Kidney (tissue), 14 donors: ENCODE measurements around the gene STX8. TPM values are rescaled to one million over a fixed set of nuclear protein-coding genes. Genes with fewer than 3 reads are reported as not detected.
"Not testable (repeated sequence)": the region's sequence is repeated elsewhere in the genome, so short reads cannot be mapped to it uniquely, and the experiment has no call there.

ENCODE experiments used
- DNase-seq, 5 donors: peaks; one replicate each; pipeline ENCODE4 v3.0.0-alpha.2; 2013 to 2020
- FAIRE-seq: peaks from 2 replicates; lab custom pipeline; 2012; peaks lifted over from hg19 to GRCh38; lab: Jason Lieb, UNC
- H3K27ac ChIP-seq, 2 donors: one replicate each; pipeline ENCODE4 v1.7.0; 2013; ENCODE audit warnings: low read depth in 2 of 2, low read length in 2 of 2, inconsistent platforms in 1 of 2
- H3K27me3 ChIP-seq: one replicate; pipeline ENCODE4 v1.7.1; 2013; ENCODE audit warnings: low read length, inconsistent platforms; ENCODE audit not compliant: control insufficient read depth, insufficient read depth
- H3K36me3 ChIP-seq, 3 donors: one replicate each; pipeline versions ENCODE4 v1.7.0 to v1.7.1; 2013; ENCODE audit warnings: low read length in 3 of 3, control low read depth in 1 of 3, inconsistent platforms in 1 of 3; ENCODE audit not compliant: insufficient read depth in 3 of 3, control insufficient read depth in 2 of 3
- H3K4me1 ChIP-seq, 3 donors: one replicate each; pipeline versions ENCODE4 v1.7.0 to v1.7.1; 2013; ENCODE audit warnings: low read length in 3 of 3, inconsistent platforms in 1 of 3, low read depth in 1 of 3; ENCODE audit not compliant: control insufficient read depth in 2 of 3, insufficient read depth in 2 of 3
- H3K4me3 ChIP-seq, 3 donors: one replicate each; pipeline versions ENCODE4 v1.7.0 to v1.8.1; 2013; ENCODE audit warnings: low read length in 3 of 3, control low read depth in 1 of 3, inconsistent platforms in 1 of 3
- H3K9ac ChIP-seq, 3 donors: one replicate each; pipeline versions ENCODE4 v1.7.0 to v1.7.1; 2013; ENCODE audit warnings: low read length in 3 of 3, control low read depth in 1 of 3, inconsistent platforms in 1 of 3
- H3K9me3 ChIP-seq, 3 donors: one replicate each; pipeline versions ENCODE4 v1.7.0 to v1.7.1; 2013; ENCODE audit warnings: low read length in 3 of 3, control low read depth in 1 of 3, inconsistent platforms in 1 of 3; ENCODE audit not compliant: control insufficient read depth in 2 of 3, insufficient read depth in 1 of 3
- CTCF ChIP-seq: IDR thresholded peaks from 3 replicates; pipeline ENCODE4 v1.5.1; 2012; ENCODE audit warnings: mild to moderate bottlenecking, moderate library complexity, borderline replicate concordance; ENCODE audit not compliant: insufficient read depth; ENCODE audit errors: extremely low read depth
- intact Hi-C: fragments of 100-400 bp; cut with DNase I; formaldehyde crosslinking; loops from one replicate; pipeline ENCODE4 v1.11.1; 2022
- polyA plus RNA-seq: library from polyadenylated mRNA; stranded (reverse); fragments of 350-450 nt; fragmentation: Illumina TruSeq; extraction: RNeasy Lipid Tissue Mini Kit (QIAGEN cat#74804); gene quantifications from one replicate; pipeline ENCODE4 v1.2.3, GENCODE V29; 2014; ENCODE audit warnings: low read depth, low replicate concordance; ENCODE audit not compliant: insufficient read depth
- total RNA-seq: library from RNA; stranded (reverse); fragmentation: NEBNext Ultra II Directional; extraction: Animal tissue kit (Norgen Biotek cat#: 25700); gene quantifications from one replicate; pipeline ENCODE4 v1.2.1, GENCODE V29; 2021
- donor health status: control.
- donor health status: control.
- donor health status: control.
- donor health status: control.
- donor health status: control.
- donor health status: DM: yes; HTN: yes; CAD: no.
- donor health status: Normal renal cell carcinoma (clear cell type).

STX8 gene
- total and polyA plus RNA-seq, 2 donors from 2014 or later, result 67.2 to 127 TPM

DNA sequence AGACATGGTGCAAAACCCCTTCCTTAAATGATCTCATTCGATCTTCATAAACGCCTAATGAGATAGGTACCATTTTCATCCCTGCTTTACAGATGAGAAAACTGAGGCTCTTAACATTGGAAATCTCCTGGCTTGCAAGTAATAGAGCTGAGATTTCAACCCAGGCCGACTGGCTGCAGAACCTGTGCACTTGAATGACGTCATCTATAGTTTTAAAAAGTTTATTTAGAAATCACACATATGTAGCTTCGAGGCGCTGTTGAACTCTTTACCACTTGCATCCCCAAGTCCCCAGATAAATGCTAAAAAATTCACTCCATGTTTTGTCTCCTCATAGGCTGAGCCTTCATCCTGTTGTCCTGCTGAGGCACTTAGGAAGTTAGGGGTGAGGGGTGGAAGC, 30.8 kb upstream of the STX8 start:
- no peak overlapping the region for H3K27ac ChIP-seq
- no peaks in the 10 kb centered on the region for H3K36me3 ChIP-seq
- no peaks in the 10 kb centered on the region for H3K9me3 ChIP-seq
- no peak for TF ChIP-seq CTCF
- intact Hi-C loops, result no loop called here
- no peak overlapping the region for H3K4me3 ChIP-seq
- DNase-seq, result no peak
- H3K27me3 ChIP-seq, result no peaks in the 10 kb centered on the region
- no peak overlapping the region for H3K9ac ChIP-seq
- no peaks in the 10 kb centered on the region for H3K4me1 ChIP-seq
- FAIRE-seq, result no peak

GRCh38 chr17:9604583-9604982, 29.0 kb upstream of the STX8 start:
- H3K4me3 ChIP-seq, H3K9me3 ChIP-seq, H3K27me3 ChIP-seq, H3K36me3 ChIP-seq, H3K27ac ChIP-seq, intact Hi-C loops, DNase-seq, FAIRE-seq, H3K9ac ChIP-seq, H3K4me1 ChIP-seq: not testable (repeated sequence)

- DNase-seq (no peak), FAIRE-seq (no peak)
- no peak overlapping the region for H3K9ac ChIP-seq
- H3K4me1 ChIP-seq, result no peaks in the 10 kb centered on the region
- H3K4me3 ChIP-seq, result no peak overlapping the region
- H3K9me3 ChIP-seq, result no peaks in the 10 kb centered on the region
- H3K27me3 ChIP-seq, result no peaks in the 10 kb centered on the region
- H3K36me3 ChIP-seq, result no peaks in the 10 kb centered on the region
- TF ChIP-seq CTCF, result no peak
- intact Hi-C loops, result no loop called here
- H3K27ac ChIP-seq, result no peak overlapping the region
These were observed 23.0 kb upstream of the STX8 start for GRCh38 chr17:9598661-9599060.

DNA sequence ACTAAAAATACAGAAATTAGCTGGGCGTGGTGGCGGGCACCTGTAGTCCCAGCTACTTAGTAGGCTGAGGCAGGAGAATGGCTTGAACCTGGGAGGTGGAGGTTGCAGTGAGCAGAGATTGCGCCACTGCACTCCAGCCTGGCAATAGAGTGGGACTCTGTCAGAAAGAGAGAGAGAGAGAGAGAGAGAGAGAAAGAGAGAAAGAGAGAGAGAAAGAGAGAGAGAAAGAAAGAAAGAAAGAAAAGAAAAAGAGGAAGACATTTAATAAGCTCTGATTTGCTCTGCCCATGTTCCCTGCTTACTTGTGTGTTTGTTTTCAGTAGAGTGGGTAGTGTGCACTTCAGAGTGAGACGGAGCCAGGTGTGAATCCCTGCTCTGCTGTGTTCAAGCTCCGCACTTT, 22.0 kb upstream of the STX8 start:
- H3K27ac ChIP-seq, H3K4me1 ChIP-seq, FAIRE-seq, H3K36me3 ChIP-seq, H3K9ac ChIP-seq, DNase-seq, H3K27me3 ChIP-seq, H3K4me3 ChIP-seq, H3K9me3 ChIP-seq, intact Hi-C loops: not testable (repeated sequence)

DNA sequence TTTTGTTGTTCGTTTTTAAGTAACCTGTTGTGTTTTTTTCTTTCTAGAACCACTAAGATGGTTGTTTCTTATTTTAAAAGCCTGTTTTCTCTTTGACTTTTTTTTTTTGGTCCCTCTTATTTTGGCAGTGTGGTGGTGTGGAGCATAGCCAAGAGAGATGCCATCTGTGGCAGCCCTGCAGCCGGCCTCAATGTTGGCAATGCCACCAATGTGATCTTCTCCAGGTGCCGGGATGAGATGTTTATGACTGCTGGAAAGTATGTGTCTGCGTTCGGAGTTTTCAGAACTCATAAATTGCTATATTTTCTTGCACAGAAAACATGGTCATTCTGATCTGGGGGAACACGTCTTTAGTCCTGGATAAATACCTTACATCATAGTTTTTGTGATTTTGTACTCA, 18.4 kb upstream of the STX8 start:
- Histone ChIP-seq H3K9ac (no peak overlapping the region), H3K27me3 (no peaks in the 10 kb centered on the region), H3K36me3 (no peaks in the 10 kb centered on the region), H3K27ac (no peak overlapping the region), H3K4me1 (no peaks in the 10 kb centered on the region), H3K9me3 (no peaks in the 10 kb centered on the region), H3K4me3 (no peak overlapping the region)
- intact Hi-C loops, result no loop called here
- no peak for TF ChIP-seq CTCF
- FAIRE-seq (no peak), DNase-seq (no peak)
